Measurements from ENCODE around the gene TLX3.

DNA sequence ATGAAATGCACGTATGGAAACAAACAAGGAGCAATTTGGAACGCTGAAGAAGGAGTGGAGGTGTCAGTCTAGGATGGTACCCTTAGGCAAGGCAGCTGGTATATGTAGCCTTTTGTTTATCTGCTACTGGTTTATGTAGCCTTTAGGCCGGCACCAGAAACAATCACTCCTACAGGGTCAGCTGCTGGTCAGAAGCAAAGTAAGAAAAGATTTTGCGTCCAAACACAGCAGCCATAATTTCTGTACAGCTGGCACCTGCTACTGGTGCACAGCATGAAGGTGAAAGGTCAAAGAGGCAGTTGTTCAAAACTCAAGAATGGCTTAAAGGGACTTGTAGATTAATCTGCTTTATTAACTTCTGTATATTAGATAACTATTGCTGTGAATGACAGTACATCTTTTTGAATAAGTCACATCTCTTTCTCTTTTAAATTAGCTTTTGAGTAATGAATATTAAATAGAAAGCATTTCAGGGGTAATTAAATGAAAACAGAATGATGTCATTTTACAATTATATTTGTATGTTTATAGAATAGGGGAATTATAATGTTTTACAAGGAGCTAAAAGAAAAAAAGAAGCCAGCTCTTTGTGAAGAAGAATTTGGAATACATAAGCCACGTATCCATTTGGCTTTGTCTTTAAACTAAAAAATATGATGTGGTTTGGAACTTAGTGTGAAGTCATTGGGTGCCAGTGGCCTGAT, 33.1 kb upstream of the TLX3 start:
- TF ChIP-seq, protein P1, sequence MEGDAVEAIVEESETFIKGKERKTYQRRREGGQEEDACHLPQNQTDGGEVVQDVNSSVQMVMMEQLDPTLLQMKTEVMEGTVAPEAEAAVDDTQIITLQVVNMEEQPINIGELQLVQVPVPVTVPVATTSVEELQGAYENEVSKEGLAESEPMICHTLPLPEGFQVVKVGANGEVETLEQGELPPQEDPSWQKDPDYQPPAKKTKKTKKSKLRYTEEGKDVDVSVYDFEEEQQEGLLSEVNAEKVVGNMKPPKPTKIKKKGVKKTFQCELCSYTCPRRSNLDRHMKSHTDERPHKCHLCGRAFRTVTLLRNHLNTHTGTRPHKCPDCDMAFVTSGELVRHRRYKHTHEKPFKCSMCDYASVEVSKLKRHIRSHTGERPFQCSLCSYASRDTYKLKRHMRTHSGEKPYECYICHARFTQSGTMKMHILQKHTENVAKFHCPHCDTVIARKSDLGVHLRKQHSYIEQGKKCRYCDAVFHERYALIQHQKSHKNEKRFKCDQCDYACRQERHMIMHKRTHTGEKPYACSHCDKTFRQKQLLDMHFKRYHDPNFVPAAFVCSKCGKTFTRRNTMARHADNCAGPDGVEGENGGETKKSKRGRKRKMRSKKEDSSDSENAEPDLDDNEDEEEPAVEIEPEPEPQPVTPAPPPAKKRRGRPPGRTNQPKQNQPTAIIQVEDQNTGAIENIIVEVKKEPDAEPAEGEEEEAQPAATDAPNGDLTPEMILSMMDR (IDR thresholded peaks at IDR 0.05): no peak
- no peak for TF ChIP-seq POLR2A (IDR thresholded peaks at IDR 0.05)

Data from esophagus squamous epithelium (tissue), 4 donors.